Erythroblast (primary cell): ENCODE results near the gene GATA1.
A peak's percentile ranks its signal among the peaks of the same experiment; 100 is the strongest.

ENCODE experiments used
- DNase-seq, 2 experiments: peaks; one replicate each; lab custom pipeline; 2025; lab: John Stamatoyannopoulos, UW
- GATA1 ChIP-seq: IDR thresholded peaks from 2 replicates; pipeline ENCODE4 v1.6.1; 2011; ENCODE audit warnings: low read depth, mild to moderate bottlenecking, control low read depth, low read length, moderate library complexity
- POLR2A ChIP-seq: IDR thresholded peaks from 2 replicates; pipeline ENCODE4 v1.6.1; 2011; ENCODE audit warnings: mild to moderate bottlenecking, low read length

The GATA1 gene

GRCh38 chrX:48786341-48786800, at the start of gene GATA1:
TSS of gene GATA1 (plus strand) at chrX:48786590. CDS start at chrX:48791110, 4,520 bp downstream.
- DNase-seq = peak; percentile 79 to 80
- TF ChIP-seq POLR2A (peak; percentile 72), GATA1 (no peak)

- DNase-seq = no peak
- TF ChIP-seq GATA1 (no peak), POLR2A (no peak)
Observed at GRCh38 chrX:48736878-48737212, 49.5 kb upstream of the GATA1 start.

- TF ChIP-seq POLR2A = peak; percentile 74
- TF ChIP-seq GATA1 = no peak
- DNase-seq = peak; percentile 94 to 95
Observed at GRCh38 chrX:48737213-48737938, 49.0 kb upstream of the GATA1 start.

GRCh38 chrX:48737940-48738339, 48.5 kb upstream of the GATA1 start:
- no peak for TF ChIP-seq POLR2A
- TF ChIP-seq GATA1 = no peak
- peak; percentile 21 to 31 for DNase-seq

- TF ChIP-seq GATA1 (no peak), POLR2A (no peak)
- no peak for DNase-seq
Observed at GRCh38 chrX:48741834-48742233, 44.6 kb upstream of the GATA1 start.

GRCh38 chrX:48745222-48745621, 41.2 kb upstream of the GATA1 start:
- no peak for DNase-seq
- no peak for TF ChIP-seq POLR2A
- TF ChIP-seq GATA1 = no peak

- no peak for DNase-seq
- no peak for TF ChIP-seq POLR2A
- no peak for TF ChIP-seq GATA1
Observed at GRCh38 chrX:48747415-48748016, 38.9 kb upstream of the GATA1 start.

GRCh38 chrX:48749182-48749581, 37.2 kb upstream of the GATA1 start:
- no peak for TF ChIP-seq GATA1
- no peak for TF ChIP-seq POLR2A
- DNase-seq = no peak

GRCh38 chrX:48751343-48751742, 35.0 kb upstream of the GATA1 start:
- no peak for DNase-seq
- TF ChIP-seq GATA1 (no peak), POLR2A (no peak)

GRCh38 chrX:48752498-48752897, 33.9 kb upstream of the GATA1 start:
- no peak for TF ChIP-seq POLR2A
- no peak for DNase-seq

- DNase-seq = no peak
- TF ChIP-seq GATA1 = no peak
- TF ChIP-seq POLR2A = no peak
Observed at GRCh38 chrX:48753708-48754228, 32.6 kb upstream of the GATA1 start.

- no peak for DNase-seq
- TF ChIP-seq POLR2A (no peak), GATA1 (no peak)
Observed at GRCh38 chrX:48754238-48754637, 32.2 kb upstream of the GATA1 start.

- TF ChIP-seq POLR2A = no peak
- no peak for TF ChIP-seq GATA1
- no peak for DNase-seq
Observed at GRCh38 chrX:48761674-48762471, 24.5 kb upstream of the GATA1 start, which contains the start of gene GLOD5. TSS of gene GLOD5 (plus strand) at chrX:48761747. CDS start at chrX:48761791, 44 bp downstream.

GRCh38 chrX:48769230-48769629, 17.2 kb upstream of the GATA1 start:
- no peak for TF ChIP-seq GATA1
- no peak for TF ChIP-seq POLR2A
- DNase-seq = no peak
